Adipocyte (in vitro differentiated cells): ENCODE results near the gene PNPLA7.
A peak's percentile ranks its signal among the peaks of the same experiment; 100 is the strongest.

Experiments
- DNase-seq: peaks from one replicate; pipeline ENCODE4 v3.0.0-alpha.2; 2015; ENCODE audit warnings: low read depth
- H3K27me3 ChIP-seq: replicated peaks from 2 replicates; pipeline ENCODE4 v1.7.0; 2013; ENCODE audit warnings: mild to moderate bottlenecking, low read length, moderate library complexity; ENCODE audit not compliant: control insufficient read depth, insufficient read depth
- H3K36me3 ChIP-seq: 2 replicates; pipeline ENCODE4 v1.7.0; 2013; ENCODE audit warnings: low read length, mild to moderate bottlenecking, moderate library complexity; ENCODE audit not compliant: control insufficient read depth, insufficient read depth, severe bottlenecking
- H3K4me1 ChIP-seq: 2 replicates; pipeline ENCODE4 v1.7.0; 2013; ENCODE audit warnings: mild to moderate bottlenecking, low read length, moderate library complexity; ENCODE audit not compliant: control insufficient read depth, insufficient read depth
- H3K4me3 ChIP-seq: 2 replicates; pipeline ENCODE4 v1.7.0; 2013; ENCODE audit warnings: mild to moderate bottlenecking, low read length, moderate library complexity
- H3K9ac ChIP-seq: 2 replicates; pipeline ENCODE4 v1.7.0; 2013; ENCODE audit warnings: mild to moderate bottlenecking, low read length, moderate library complexity
- H3K9me3 ChIP-seq: 2 replicates; pipeline ENCODE4 v1.7.0; 2013; ENCODE audit warnings: mild to moderate bottlenecking, low read length, moderate library complexity; ENCODE audit not compliant: control insufficient read depth

PNPLA7 gene

DNA sequence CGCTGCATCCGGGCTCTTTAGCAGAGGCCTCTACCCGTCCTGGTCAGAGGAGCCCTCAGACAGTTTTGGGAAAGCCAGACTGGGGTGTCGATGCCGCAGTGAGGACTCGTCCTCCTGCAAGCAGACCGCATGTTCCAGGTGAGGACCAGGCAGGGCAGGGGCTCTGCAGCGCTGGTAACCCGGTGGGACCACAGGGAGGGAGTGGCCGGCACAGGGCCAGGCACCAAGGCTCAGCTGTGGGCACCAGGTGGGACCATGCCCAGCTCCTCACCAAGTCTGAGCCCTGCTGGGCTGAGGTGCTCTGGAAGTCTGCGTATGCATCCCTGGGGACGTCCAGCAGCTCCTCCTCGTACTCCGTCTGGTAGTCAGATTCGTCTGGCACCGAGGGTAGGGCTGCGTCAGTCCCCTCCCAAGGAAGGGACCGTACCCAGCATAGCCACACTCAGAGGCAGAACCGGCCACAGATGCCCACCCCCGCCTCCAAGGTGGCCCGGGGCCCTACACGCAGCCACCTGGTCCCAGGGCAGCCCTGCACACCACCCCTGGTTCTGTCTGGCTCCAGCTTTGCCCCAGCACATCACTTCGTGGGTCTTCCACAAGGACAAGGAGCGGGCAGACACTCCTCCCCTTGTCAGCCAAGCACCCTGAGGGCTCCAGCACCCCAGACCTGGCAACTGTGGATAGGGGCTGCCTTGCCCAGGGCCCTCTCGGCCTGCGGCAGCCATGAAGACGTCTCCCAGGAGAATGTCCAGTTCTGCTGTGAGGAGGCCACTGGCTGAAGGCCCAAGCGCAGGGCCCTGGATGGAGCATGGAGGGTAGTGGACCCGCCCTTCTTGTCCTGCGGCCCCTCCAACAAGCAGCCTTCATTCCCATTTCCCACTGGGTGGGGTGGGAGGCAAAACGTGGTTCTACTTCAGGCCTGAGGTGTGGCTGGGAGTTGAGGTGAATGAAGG, 89.6 kb downstream of the PNPLA7 start:
- H3K36me3 ChIP-seq = peaks cover 13% of the 10 kb centered on the region
- no peaks in the 10 kb centered on the region for H3K27me3 ChIP-seq
- no peak overlapping the region for H3K4me3 ChIP-seq
- H3K9me3 ChIP-seq = no peaks in the 10 kb centered on the region
- DNase-seq = no peak
- no peak overlapping the region for H3K9ac ChIP-seq
- peaks cover 19% of the 10 kb centered on the region for H3K4me1 ChIP-seq

DNA sequence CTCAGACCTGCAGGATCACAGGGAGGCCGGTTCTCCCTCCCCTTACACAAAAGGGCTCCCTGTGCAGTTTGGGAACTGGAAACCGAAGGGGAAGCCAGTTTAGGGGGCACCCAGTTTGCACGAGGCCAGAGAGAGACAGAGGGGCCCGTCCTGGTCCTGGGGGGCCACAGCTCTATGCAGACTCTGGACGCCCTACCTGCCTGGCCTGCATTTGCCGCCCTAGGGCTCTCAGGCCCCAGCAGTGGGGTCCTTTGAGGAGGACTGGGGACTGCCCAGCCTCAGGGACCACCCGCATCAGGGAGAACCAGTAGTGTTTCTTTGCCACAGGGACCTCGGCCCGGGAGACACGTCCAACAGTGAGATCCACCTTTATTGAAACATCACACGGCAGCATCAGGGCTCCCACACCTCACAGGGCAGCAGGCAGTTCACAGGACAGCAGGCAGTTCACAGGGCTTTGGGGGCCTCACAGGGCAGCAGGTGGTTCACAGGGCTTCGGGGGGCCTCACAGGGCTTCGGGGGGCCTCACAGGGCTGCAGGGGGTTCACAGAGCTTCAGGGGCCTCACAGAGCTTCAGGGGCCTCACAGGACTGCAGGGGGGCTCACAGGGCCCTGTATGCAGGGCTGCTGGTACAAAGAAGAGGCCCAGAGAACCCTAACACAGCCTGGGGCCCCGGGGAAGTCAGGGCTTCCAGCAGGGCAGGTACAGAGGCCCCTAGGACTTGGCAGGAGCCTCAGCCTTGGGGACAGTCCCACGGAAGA, 90.4 kb downstream of the PNPLA7 start:
- Histone ChIP-seq H3K36me3 (peaks cover 13% of the 10 kb centered on the region), H3K9me3 (no peaks in the 10 kb centered on the region), H3K27me3 (no peaks in the 10 kb centered on the region), H3K9ac (peak overlapping the region; percentile 79), H3K4me1 (peaks cover 23% of the 10 kb centered on the region), H3K4me3 (peak overlapping the region; percentile 73)
- no peak for DNase-seq

DNA sequence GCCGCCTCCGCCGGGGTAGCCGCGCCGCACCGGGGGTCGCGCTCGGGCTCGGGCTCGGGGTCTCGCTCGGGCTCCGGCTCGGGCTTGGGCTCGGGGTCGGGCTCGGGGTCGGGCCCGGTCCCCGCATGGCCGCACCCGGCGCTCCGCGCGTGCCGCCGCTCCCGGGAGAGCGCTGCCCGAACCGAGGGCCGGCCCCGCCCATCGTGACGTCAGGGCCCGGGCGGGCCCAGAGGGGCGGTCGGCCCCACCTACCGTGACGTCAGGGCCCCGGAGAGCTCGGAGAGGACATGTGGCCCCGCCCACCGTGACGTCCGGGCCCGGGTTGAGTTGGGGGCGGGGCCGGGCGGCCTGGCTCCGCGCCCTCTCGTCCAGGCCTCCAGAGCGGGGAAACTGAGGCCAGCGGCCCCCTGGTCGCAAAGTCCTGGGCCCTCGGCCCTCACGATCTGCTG, 91.0 kb downstream of the PNPLA7 start, which contains the start of gene NSMF:
Gene NSMF (minus strand): TSS at position 183 of the 449 bp plus-strand sequence. CDS start 232 bp downstream, outside the sequence.
- Histone ChIP-seq H3K9me3 (no peaks in the 10 kb centered on the region), H3K9ac (peak within 1 kb of the TSS; percentile 89), H3K36me3 (peaks cover 13% of the 10 kb centered on the region), H3K27me3 (no peaks in the 10 kb centered on the region), H3K4me3 (peak within 1 kb of the TSS; percentile 79), H3K4me1 (peaks cover 29% of the 10 kb centered on the region)
- peak; percentile 99 for DNase-seq

DNA sequence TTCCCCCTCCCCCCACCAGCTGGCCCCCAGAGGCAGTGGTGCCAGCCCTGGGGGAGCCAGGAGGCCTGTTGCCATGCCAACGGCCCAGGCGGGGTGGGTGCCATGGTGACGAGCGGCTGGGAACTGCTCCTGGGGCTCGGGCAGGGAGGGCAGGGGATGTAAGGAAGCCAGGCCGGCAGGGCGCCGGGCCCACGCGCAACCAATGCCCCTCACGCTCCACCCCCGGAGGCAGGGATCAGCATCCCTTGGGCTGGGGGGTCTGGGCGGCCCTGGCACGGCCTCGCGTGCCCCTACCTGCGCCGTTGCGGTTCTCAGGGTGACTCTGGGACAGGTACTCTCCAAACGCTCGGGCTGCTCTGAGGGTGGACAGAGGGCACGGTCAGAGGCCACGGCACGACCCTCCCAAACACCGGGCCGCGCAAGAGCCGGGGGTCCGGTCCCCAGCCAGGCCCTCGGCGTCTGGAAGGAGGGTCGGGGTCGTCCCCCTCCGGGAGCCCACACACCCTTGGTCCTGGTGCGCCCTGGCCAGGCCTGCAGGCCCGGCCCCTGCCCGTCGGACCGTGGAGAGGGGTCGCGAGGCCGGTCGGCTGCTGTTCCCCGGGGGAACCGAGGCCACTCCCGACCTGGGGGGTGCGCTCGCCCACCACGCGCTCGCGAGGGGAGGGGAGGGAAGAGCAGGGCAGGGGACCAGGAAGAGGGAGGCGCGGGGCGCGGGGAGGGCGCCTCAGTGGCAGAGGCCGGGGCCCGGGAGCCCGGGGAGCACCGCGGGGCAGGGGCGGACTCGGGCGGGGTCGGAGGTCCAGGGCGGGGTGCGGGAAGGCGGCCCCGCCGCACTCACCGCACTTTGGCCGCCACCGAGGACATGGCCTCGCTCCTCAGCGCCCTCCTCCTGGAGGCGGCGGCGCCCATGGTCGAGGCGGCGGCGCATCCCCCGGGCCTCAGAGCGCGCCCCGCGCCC, 91.7 kb downstream of the PNPLA7 start:
- Histone ChIP-seq H3K4me1 (peaks cover 29% of the 10 kb centered on the region), H3K9me3 (no peaks in the 10 kb centered on the region), H3K36me3 (peaks cover 13% of the 10 kb centered on the region), H3K4me3 (peak overlapping the region; percentile 79), H3K9ac (peak overlapping the region; percentile 89), H3K27me3 (no peaks in the 10 kb centered on the region)
- DNase-seq = peak; percentile 57

DNA sequence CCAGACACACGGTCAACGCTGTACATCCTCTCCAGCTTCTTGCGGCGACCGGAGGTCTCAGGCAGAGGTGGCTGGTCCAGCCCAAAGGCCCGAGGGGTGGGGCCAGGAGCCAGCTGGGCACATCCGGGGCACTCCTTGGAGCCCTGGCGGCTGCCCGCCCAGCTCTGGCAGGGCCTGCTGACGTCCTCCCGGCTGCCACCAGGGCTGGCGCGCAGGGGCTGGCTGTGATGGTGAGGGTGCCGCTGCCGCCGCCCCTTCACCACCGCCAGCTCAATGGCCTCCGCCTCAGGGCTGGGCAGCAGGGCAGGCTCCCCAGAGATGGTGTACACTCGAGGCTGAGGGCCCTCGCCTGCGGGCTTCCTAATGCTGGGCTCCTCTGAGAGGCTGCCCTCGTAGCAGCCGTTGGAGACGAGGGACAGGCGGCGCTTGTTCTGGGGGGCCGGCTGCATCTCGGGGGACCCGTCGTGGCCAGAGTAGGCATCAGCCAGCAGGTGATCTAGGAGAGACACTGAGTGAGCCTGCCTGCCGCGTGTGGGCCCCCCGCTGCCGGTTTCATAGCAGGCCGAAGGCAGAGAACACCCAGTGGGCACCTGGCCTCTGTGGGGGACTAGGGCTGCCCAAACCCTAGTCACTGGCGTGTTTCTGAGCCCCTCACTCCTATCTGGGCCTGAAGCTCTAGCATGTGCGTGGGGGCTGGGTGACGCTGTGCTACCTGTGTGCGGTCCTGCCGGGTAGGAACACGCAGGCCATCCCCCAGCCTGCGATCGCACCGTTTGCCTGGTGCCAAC, 92.6 kb downstream of the PNPLA7 start:
- Histone ChIP-seq H3K27me3 (no peaks in the 10 kb centered on the region), H3K9me3 (no peaks in the 10 kb centered on the region), H3K36me3 (peaks cover 19% of the 10 kb centered on the region), H3K4me3 (peak overlapping the region; percentile 79), H3K9ac (peak overlapping the region; percentile 89), H3K4me1 (peaks cover 29% of the 10 kb centered on the region)
- no peak for DNase-seq

DNA sequence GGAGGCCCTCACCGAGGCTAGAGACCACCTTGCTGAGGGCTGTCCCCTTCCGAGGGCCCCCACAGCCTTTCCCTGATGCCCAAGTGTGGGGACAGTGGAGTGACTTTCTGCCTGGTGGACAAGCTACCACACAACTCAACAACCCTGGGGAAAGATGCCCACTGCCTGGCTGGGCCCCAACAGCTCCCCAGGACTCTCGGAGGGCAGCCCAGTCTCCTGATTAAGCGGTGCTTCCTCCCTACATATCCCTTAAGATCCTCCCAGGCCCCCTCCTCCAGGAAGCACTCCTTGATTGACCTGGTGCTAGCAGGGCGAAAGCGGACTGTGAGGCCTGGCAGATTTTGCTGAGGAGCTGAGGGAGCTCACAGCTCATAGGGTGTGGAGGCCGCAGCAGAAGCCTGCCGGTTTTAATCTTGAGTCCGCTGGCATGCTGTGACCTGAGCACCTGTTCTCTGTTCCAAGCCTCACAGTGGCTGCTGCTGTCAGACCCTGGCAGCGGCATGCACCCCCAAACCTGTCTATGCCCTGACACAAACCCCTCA, 93.3 kb downstream of the PNPLA7 start:
- peaks cover 29% of the 10 kb centered on the region for H3K4me1 ChIP-seq
- no peak for DNase-seq
- H3K36me3 ChIP-seq = peaks cover 22% of the 10 kb centered on the region
- no peaks in the 10 kb centered on the region for H3K27me3 ChIP-seq
- H3K4me3 ChIP-seq = peak overlapping the region; percentile 20
- peak overlapping the region; percentile 27 for H3K9ac ChIP-seq
- no peaks in the 10 kb centered on the region for H3K9me3 ChIP-seq

DNA sequence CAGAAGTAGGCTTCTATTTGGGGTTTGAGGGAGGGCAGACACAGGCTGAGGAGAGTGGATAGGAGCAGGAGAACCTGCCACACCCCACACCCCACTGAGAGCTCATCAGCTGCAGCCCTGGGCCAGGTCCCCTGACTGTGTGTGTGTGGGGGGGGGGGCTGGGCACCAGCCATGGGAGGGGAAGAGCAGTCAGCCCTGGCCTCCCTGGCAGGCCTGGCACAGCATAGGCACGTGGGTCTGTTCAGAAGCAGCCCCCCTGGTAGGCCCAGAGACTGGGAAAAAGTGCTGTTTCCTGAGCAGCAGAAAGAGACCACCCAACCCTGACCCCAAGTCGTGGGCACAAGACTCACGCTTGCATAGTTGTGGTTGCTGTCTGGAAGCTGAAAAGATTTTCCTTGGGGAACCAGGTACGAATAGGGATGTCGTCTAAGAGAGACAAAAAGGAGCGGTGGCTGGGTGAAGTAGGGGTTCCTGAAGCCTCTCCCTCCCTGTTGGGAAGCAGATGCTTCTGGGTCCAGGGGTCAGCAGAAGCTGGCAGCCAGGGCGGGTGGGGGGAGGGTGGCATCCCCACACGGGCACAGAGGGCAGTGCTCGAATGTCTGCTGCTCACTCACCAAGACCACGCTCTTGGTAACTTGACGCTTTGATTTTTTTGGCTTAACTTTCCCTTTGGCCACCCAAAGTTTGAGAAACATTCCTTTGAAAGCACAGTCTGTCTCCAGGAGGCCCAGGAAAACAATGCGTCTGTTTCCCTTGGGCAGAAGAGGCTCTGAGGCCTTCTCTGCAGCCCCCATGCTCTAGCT, 93.9 kb downstream of the PNPLA7 start:
- H3K4me1 ChIP-seq = peaks cover 29% of the 10 kb centered on the region
- peak overlapping the region; percentile 20 for H3K4me3 ChIP-seq
- no peaks in the 10 kb centered on the region for H3K27me3 ChIP-seq
- DNase-seq = peak; percentile 81
- peak overlapping the region; percentile 27 for H3K9ac ChIP-seq
- peaks cover 22% of the 10 kb centered on the region for H3K36me3 ChIP-seq
- H3K9me3 ChIP-seq = no peaks in the 10 kb centered on the region

DNA sequence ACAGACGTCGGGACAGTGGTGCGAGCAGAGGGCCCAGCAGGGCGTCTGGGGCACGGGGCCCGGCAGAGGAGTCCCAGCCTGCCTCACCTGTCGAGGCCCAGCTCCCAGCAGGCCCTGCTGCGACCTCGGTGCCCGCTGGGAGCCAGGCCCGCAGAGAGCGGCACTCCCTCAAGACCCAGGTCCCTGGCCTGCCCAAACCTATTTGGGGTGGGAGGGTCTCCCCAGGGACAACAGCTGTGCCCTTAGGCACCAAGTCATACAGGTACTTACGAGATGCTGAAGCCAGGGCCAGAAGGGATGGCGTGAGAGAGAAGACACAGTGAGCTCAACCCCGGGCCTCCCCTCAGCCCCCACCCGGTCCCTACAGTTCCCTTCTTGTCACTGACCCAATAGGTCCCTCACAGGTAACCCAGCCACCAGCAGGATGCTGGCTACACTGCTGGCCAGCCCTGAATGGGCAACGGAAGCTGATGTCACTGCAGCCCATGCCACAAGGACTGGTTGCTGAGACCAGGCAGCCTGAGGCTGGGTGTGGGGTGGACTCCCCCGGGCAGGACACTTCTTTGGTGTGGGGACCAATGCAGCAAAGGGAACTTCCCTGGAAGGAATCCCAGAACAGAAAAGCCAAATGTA, 94.7 kb downstream of the PNPLA7 start:
- H3K36me3 ChIP-seq = peaks cover 17% of the 10 kb centered on the region
- peaks cover 29% of the 10 kb centered on the region for H3K4me1 ChIP-seq
- no peaks in the 10 kb centered on the region for H3K27me3 ChIP-seq
- H3K9me3 ChIP-seq = no peaks in the 10 kb centered on the region
- no peak overlapping the region for H3K4me3 ChIP-seq
- DNase-seq = no peak
- H3K9ac ChIP-seq = peak overlapping the region; percentile 51
